A172 (cell line): ENCODE data around the gene TPCN1. TPM values are rescaled to one million over a fixed set of nuclear protein-coding genes. Genes with fewer than 3 reads are reported as not detected.

Source experiments
- DNase-seq: peaks from one replicate; pipeline ENCODE4 v3.0.0-alpha.2; 2015; ENCODE audit warnings: low spot score
- total RNA-seq: library from RNA; depleted of rRNA; stranded (reverse); fragments of >200 nt; shearing (Covaris generic); gene quantifications from 2 replicates; pipeline ENCODE4 v1.2.3, GENCODE V29; 2014; rRNA removed

The TPCN1 gene
- total RNA-seq, 1 experiment from 2014 or later, result 13.3 TPM

DNA sequence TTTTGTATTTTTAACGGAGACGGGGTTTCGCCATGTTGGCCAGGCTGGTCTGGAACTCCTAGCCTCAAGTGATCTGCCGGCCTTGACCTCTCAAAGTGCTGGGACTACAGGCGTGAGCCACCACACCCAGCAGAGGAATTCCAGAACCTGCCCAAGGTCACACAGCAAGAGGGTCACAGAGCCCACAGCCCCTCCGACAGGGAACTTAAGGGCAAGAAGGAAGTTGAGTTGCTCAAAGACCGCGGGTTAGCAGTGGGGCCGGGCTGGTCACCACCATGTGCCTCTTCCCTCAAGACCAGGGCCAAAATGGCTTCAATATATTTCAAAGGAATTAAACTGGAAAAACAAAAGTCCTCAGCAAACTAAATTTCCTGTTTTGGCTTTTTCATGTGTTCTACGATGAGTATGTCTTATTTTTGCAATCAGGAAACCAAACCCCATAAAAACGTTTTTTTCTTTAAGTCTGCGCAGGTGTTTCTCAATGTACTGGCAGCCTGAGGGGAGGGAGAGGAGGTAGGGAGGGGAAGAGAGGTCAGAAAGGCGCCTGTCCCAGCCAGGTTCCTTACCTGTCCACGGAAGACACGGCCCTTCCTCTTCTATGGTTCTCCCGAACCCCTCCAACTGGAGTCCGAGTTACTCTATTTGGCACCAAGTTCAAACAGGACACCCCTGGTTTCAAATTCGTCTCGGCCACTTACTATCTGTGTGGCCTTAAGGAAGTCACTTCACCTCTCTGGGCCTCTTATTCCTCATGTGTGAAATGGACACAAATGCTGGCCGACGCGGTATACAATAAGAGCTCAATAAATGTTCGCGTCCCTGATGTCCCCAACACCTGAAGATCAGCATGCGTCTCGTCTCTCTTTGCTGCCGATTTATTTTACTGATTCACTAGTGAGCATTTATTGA is 112.9 kb downstream of the TPCN1 start:
- DNase-seq, result no peak

GRCh38 chr12:113334786-113335539 is 113.7 kb downstream of the TPCN1 start, which contains the start of gene SLC8B1:
TSS of gene SLC8B1 (minus strand) at chr12:113335109. CDS start at chr12:113332878, 2,231 bp downstream.
- peak; percentile 65 for DNase-seq

DNA sequence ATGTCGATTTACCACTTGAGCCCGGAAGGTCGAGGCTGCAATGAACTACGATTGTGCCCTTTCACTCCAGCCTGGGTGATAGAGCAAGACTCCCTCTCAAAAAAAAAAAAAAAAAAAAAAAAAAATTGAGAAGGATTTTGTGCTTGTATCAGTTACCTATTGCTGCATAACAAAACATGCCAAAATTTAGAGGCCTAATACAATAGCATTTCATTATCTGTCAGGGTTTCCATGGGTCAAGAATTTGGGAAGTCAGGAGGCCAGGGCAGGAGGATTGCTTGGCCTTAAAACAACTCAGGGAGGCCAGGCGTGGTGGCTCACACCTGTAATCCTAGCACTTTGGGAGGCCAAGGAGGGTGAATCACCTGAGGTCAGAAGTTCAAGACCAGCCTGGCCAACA is 118.3 kb downstream of the TPCN1 start:
- DNase-seq, result no peak

DNA sequence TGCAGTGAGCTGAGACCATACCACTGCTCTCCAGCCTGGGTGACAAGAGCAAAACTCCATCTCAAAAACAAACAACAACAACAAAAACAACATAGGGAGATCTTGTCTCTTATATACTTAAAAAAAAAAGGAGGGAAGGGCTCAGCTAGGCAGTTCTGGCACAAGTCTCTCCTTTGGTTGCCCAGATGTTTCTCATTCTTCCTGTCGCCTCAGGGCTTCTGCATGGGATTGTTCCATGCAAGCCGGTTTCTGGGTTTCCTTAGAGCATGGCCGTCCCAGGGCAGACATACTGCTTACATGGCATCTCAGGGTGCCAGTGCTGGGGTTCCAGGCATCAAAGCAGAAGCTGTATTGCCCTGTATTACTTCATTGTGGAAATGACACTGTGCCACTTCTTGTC is 118.8 kb downstream of the TPCN1 start:
- DNase-seq, result no peak

DNA sequence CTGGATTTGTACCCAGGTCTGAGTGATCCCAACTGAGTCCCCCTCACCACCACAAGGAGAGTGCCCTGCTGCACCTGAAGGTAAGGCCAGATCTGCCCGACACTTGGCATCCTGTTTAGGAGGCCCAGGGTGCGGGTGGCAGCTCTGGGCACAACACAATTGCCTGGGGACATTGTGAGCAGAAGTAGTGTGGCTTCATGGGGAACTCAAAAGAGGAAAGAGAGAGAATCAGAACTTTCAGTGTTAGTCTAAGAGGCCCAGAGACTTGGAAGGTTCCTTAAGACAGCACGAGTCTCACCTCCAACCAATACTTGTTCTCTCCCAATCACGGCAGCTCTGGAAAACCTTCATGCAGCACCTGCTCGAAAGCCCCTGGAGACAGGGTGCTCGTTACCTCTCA is 120.3 kb downstream of the TPCN1 start:
- no peak for DNase-seq

DNA sequence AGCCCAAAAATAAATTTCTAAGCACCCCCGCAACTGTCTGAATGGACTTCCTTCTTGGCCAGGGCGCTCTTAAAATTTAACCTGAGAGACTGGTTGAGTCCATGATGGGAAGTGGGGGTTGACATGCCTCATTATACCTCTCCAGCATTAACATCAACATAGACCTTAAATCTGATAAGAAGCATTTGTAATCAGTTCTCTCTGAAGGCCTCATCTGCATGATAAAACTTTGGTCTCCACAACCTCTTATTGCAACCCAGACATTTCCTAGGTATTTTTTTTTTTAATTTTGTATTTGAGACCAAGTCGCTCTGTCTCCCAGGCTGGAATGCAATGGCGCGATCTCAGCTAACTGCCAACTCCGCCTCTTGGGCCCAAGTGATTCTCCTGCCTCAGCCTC is 124.1 kb downstream of the TPCN1 start:
- no peak for DNase-seq

- no peak for DNase-seq
Observed at GRCh38 chr12:113346353-113346752, 125.1 kb downstream of the TPCN1 start.

DNA sequence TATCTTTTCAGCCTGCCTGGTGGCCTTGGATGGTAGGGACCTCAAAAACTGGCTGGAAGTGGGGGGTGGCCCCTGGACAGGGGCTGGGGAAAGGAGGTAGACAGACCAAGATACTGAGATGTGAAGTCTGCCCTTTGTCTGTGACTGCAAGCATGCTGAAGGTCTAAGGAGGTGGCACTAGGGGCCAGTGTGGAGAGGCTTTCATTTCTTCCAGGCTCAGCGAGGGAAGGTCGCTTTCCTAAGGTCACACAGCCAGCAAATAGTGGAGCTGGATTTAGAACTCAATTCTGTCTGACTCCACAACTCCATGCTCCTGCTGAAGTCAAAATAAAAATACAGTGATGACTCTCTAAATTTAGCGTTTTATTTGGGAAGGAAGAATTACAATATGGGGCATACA is 125.8 kb downstream of the TPCN1 start:
- no peak for DNase-seq

- no peak for DNase-seq
Observed at GRCh38 chr12:113347892-113348291, 126.6 kb downstream of the TPCN1 start.

Other genes starting within 250 kb of the TPCN1 start
- 1.7 and 6.5 TPM in 2 replicates for gene OAS2, start 242.9 kb upstream of the TPCN1 start, total RNA-seq
- gene DTX1, start 164.7 kb upstream of the TPCN1 start, total RNA-seq, result 2.8 and 3.8 TPM in 2 replicates
- gene RASAL1, start 85.7 kb upstream of the TPCN1 start, total RNA-seq, result not detected in 2 replicates
- 0.22 and 1.2 TPM in 2 replicates for gene CFAP73, start 71.7 kb upstream of the TPCN1 start, total RNA-seq
- 56.4 and 69.1 TPM in 2 replicates for gene DDX54, start 36.0 kb upstream of the TPCN1 start, total RNA-seq
- 51.2 and 52.2 TPM in 2 replicates for gene RITA1, start 35.7 kb upstream of the TPCN1 start, total RNA-seq
- 18.2 and 21.0 TPM in 2 replicates for gene SLC8B1, start 113.6 kb downstream of the TPCN1 start, total RNA-seq
- 10.1 and 15.5 TPM in 2 replicates for gene PLBD2, start 137.1 kb downstream of the TPCN1 start, total RNA-seq
- not detected in 2 replicates for gene SDS, start 182.4 kb downstream of the TPCN1 start, total RNA-seq
- 12.9 and 13.6 TPM in 2 replicates for gene SDSL, start 200.9 kb downstream of the TPCN1 start, total RNA-seq